Small intestine (tissue), 7 donors: ENCODE data around the gene GDF15. TPM values are rescaled to one million over a fixed set of nuclear protein-coding genes. Genes with fewer than 3 reads are reported as not detected.
"Not testable (repeated sequence)": the region's sequence is repeated elsewhere in the genome, so short reads cannot be mapped to it uniquely, and the experiment has no call there.

ENCODE experiments used
- DNase-seq, 2 donors: peaks; one replicate each; pipeline versions ENCODE4 v3.0.0 to v3.0.0-alpha.2; 2013
- FAIRE-seq: peaks from 2 replicates; lab custom pipeline; 2012; peaks lifted over from hg19 to GRCh38; lab: Jason Lieb, UNC
- H3K27ac ChIP-seq, 3 donors: one replicate each; pipeline ENCODE4 v1.5.1; 2013; ENCODE audit warnings: low read length in 2 of 3, mild to moderate bottlenecking in 2 of 3, control low read depth in 1 of 3, inconsistent platforms in 1 of 3, low read depth in 1 of 3, moderate library complexity in 1 of 3
- H3K27me3 ChIP-seq, 3 donors: one replicate each; pipeline ENCODE4 v1.6.1; 2013; ENCODE audit warnings: low read length in 3 of 3, inconsistent platforms in 1 of 3; ENCODE audit not compliant: control insufficient read depth in 3 of 3, insufficient read depth in 3 of 3
- H3K36me3 ChIP-seq, 3 donors: one replicate each; pipeline ENCODE4 v1.6.1; 2013; ENCODE audit warnings: low read length in 3 of 3, inconsistent platforms in 1 of 3, low read depth in 1 of 3, mild to moderate bottlenecking in 1 of 3, moderate library complexity in 1 of 3; ENCODE audit not compliant: control insufficient read depth in 3 of 3, insufficient read depth in 2 of 3
- H3K4me1 ChIP-seq, 3 donors: one replicate each; pipeline ENCODE4 v1.6.1; 2013; ENCODE audit warnings: low read length in 2 of 3, inconsistent platforms in 1 of 3, low read depth in 1 of 3, mild to moderate bottlenecking in 1 of 3, moderate library complexity in 1 of 3; ENCODE audit not compliant: control insufficient read depth in 3 of 3, insufficient read depth in 2 of 3
- H3K4me3 ChIP-seq, 3 donors: one replicate each; pipeline ENCODE4 v1.5.1; 2013; ENCODE audit warnings: low read length in 3 of 3, control low read depth in 1 of 3, inconsistent platforms in 1 of 3, low read depth in 1 of 3, mild to moderate bottlenecking in 1 of 3, moderate library complexity in 1 of 3
- H3K9me3 ChIP-seq, 2 donors: one replicate each; pipeline ENCODE4 v1.6.1; 2013; ENCODE audit warnings: low read depth in 1 of 2, low read length in 1 of 2; ENCODE audit not compliant: control insufficient read depth in 2 of 2, insufficient read depth in 1 of 2
- WGBS, 3 donors: extraction: QIAGEN DNeasy Blood & Tissue Kit; methylation state at CpG; one replicate each; pipeline ENCODE4 v1.1.7; 2013; 5-methylcytosine and 5-hydroxymethylcytosine counted together
- polyA plus RNA-seq, 4 donors: library from polyadenylated mRNA; stranded (reverse) in 3 of 4; unstranded in 1 of 4; fragments of 200-250 nt in 3 of 4; fragments of 120-200 nt in 1 of 4; gene quantifications; one replicate each; pipeline versions ENCODE4 v1.2.1 to v1.2.3, GENCODE V29; 2013
- donor health status: healthy with polysubstance abuse.
- donor health status: control.
- donor health status: control.
- donor health status: Bipolar disorder and iron deficiency.
- donor health status: healthy.

GDF15 gene
- polyA plus RNA-seq, 4 donors = 4.5 to 41.5 (median 20.1) TPM

- Histone ChIP-seq H3K9me3 (no peaks in the 10 kb centered on the region), H3K27me3 (no peaks in the 10 kb centered on the region), H3K27ac (no peak overlapping the region), H3K4me3 (no peak overlapping the region), H3K4me1 (peaks cover 0 to 23% (median 0%) of the 10 kb centered on the region in 3 donors), H3K36me3 (peaks cover 4 to 75% (median 7%) of the 10 kb centered on the region in 3 donors)
- 64 to 78% (median 72%) methylated on average over 13 of the region's 13 CpGs for WGBS, 3 donors
- no peak for DNase-seq
- no peak for FAIRE-seq
These were observed 41.4 kb upstream of the GDF15 start for GRCh38 chr19:18344582-18344950.

GRCh38 chr19:18345296-18345695 lies 40.7 kb upstream of the GDF15 start:
- Histone ChIP-seq H3K9me3 (no peaks in the 10 kb centered on the region), H3K4me1 (peaks cover 0 to 16% (median 0%) of the 10 kb centered on the region in 3 donors), H3K27me3 (no peaks in the 10 kb centered on the region), H3K27ac (no peak overlapping the region), H3K4me3 (no peak overlapping the region), H3K36me3 (peaks cover 4 to 81% (median 7%) of the 10 kb centered on the region in 3 donors)
- 93 to 95% (median 94%) methylated on average over 6 of the region's 6 CpGs for WGBS, 3 donors
- DNase-seq = no peak
- FAIRE-seq = no peak

GRCh38 chr19:18346091-18346490 lies 39.9 kb upstream of the GDF15 start:
- H3K27me3 ChIP-seq = no peaks in the 10 kb centered on the region
- DNase-seq (no peak), FAIRE-seq (no peak)
- no peak overlapping the region for H3K27ac ChIP-seq
- H3K9me3 ChIP-seq = no peaks in the 10 kb centered on the region
- H3K4me1 ChIP-seq = peaks cover 0 to 16% (median 0%) of the 10 kb centered on the region in 3 donors
- 60 to 70% (median 69%) methylated on average over 8 of the region's 8 CpGs for WGBS, 3 donors
- H3K36me3 ChIP-seq = peaks cover 4 to 89% (median 7%) of the 10 kb centered on the region in 3 donors
- H3K4me3 ChIP-seq = no peak overlapping the region

- H3K27me3 ChIP-seq = no peaks in the 10 kb centered on the region
- DNase-seq (no peak), FAIRE-seq (no peak)
- 88 to 95% (median 91%) methylated on average over 17 of the region's 17 CpGs for WGBS, 3 donors
- peaks cover 4 to 87% (median 7%) of the 10 kb centered on the region in 3 donors for H3K36me3 ChIP-seq
- H3K4me1 ChIP-seq = peaks cover 0 to 3% (median 0%) of the 10 kb centered on the region in 3 donors
- no peaks in the 10 kb centered on the region for H3K9me3 ChIP-seq
- no peak overlapping the region for H3K27ac ChIP-seq
- no peak overlapping the region for H3K4me3 ChIP-seq
These were observed 37.8 kb upstream of the GDF15 start for GRCh38 chr19:18348171-18348570.

GRCh38 chr19:18348818-18349339 lies 37.1 kb upstream of the GDF15 start:
- not testable (repeated sequence) for H3K4me1 ChIP-seq, FAIRE-seq, H3K27me3 ChIP-seq, DNase-seq, H3K4me3 ChIP-seq, H3K27ac ChIP-seq, H3K9me3 ChIP-seq
- 79 to 92% (median 90%) methylated on average over 6 of the region's 6 CpGs for WGBS, 3 donors
- peaks cover 4 to 85% (median 5%) of the 10 kb centered on the region in 3 donors for H3K36me3 ChIP-seq

GRCh38 chr19:18349524-18350128 lies 36.3 kb upstream of the GDF15 start:
- H3K27ac ChIP-seq = no peak overlapping the region
- H3K27me3 ChIP-seq = no peaks in the 10 kb centered on the region
- H3K9me3 ChIP-seq = no peaks in the 10 kb centered on the region
- no peaks in the 10 kb centered on the region for H3K4me1 ChIP-seq
- no peak overlapping the region for H3K4me3 ChIP-seq
- FAIRE-seq (no peak), DNase-seq (peak; percentile 49 to 60)
- peaks cover 3 to 85% (median 4%) of the 10 kb centered on the region in 3 donors for H3K36me3 ChIP-seq
- 42 to 54% (median 44%) methylated on average over 12 of the region's 12 CpGs for WGBS, 3 donors

GRCh38 chr19:18350490-18350889 lies 35.5 kb upstream of the GDF15 start:
- Histone ChIP-seq H3K27me3 (no peaks in the 10 kb centered on the region), H3K27ac (no peak overlapping the region), H3K9me3 (no peaks in the 10 kb centered on the region), H3K36me3 (peaks cover 2 to 83% (median 2%) of the 10 kb centered on the region in 3 donors), H3K4me1 (no peaks in the 10 kb centered on the region), H3K4me3 (no peak overlapping the region)
- no peak for DNase-seq
- 85 to 91% (median 87%) methylated on average over 9 of the region's 9 CpGs for WGBS, 3 donors
- no peak for FAIRE-seq

- 92 to 96% (median 94%) methylated on average over 7 of the region's 7 CpGs for WGBS, 3 donors
- Histone ChIP-seq H3K27me3 (no peaks in the 10 kb centered on the region), H3K9me3 (no peaks in the 10 kb centered on the region), H3K27ac (no peak overlapping the region), H3K4me3 (no peak overlapping the region), H3K4me1 (no peaks in the 10 kb centered on the region), H3K36me3 (peaks cover 2 to 85% (median 2%) of the 10 kb centered on the region in 3 donors)
- DNase-seq (no peak), FAIRE-seq (no peak)
These were observed 34.4 kb upstream of the GDF15 start for GRCh38 chr19:18351544-18351943.
